HG02610 (cell line): ENCODE results near the gene ST6GAL2.

Source experiments
- ATAC-seq: cut with Tn5 transposase; IDR thresholded peaks from one replicate; pipeline ENCODE4 v1.9.1; 2021; ENCODE audit warnings: mild to moderate bottlenecking, moderate library complexity; ENCODE audit not compliant: unreplicated experiment

The ST6GAL2 gene

DNA sequence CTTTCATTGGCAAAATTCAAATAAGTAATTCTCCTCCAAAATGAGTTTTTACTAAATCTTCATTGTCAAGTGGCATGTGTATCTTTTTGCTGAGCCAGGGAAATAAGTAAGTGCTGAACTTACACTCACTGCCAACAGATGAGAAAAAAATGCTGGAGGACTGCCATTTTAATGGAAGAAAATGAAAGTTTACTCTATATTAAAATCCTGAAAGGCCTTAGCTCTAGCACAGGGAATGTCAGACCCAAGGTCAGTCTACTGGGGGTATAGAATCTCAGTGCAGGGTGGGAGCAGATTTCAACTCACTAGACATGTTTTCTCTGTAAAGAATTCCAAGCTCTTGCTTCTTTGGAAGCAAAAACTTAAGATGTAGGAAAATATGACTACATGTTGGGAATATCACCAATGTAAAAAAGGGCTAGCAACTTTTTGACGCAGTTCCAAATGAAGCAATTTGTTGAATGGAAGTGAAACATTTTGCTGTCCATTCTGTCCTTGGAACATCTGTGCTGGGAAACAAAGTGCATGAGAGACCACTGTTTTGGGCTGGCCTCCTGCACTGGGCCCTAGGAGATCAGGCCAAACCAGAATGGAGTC lies 127.0 kb downstream of the ST6GAL2 start:
- ATAC-seq = no peak
